HEK293T (cell line): ENCODE results near the gene WNT3A.

ENCODE experiments used
- ARNT ChIP-seq: fragments of 450-650 bp; IDR thresholded peaks from 2 replicates; pipeline ENCODE4 v1.6.1; 2017; ENCODE audit warnings: mild to moderate bottlenecking
- BHLHE40 ChIP-seq: fragments of 450-650 bp; IDR thresholded peaks from 2 replicates; pipeline ENCODE4 v1.6.1; 2016; ENCODE audit warnings: mild to moderate bottlenecking, moderate library complexity, borderline replicate concordance
- CTBP1 ChIP-seq: fragments of 450-650 bp; IDR thresholded peaks from 2 replicates; pipeline ENCODE4 v1.6.1; 2016; ENCODE audit warnings: borderline replicate concordance
- FOXA1 ChIP-seq: fragments of 450-650 bp; IDR thresholded peaks from 2 replicates; pipeline ENCODE4 v1.6.1; 2016; ENCODE audit warnings: mild to moderate bottlenecking
- FOXK2 ChIP-seq: fragments of 450-650 bp; IDR thresholded peaks from 2 replicates; pipeline ENCODE4 v1.6.1; 2016; ENCODE audit warnings: mild to moderate bottlenecking
- FOXM1 ChIP-seq: fragments of 450-650 bp; IDR thresholded peaks from 2 replicates; pipeline ENCODE4 v1.6.1; 2017; ENCODE audit warnings: mild to moderate bottlenecking, borderline replicate concordance
- HDGF ChIP-seq: fragments of 450-650 bp; IDR thresholded peaks from 2 replicates; pipeline ENCODE4 v1.6.1; 2017; ENCODE audit warnings: antibody characterized with exemption, borderline replicate concordance
- LEF1 ChIP-seq: fragments of 450-650 bp; IDR thresholded peaks from 2 replicates; pipeline ENCODE4 v1.6.1; 2017; ENCODE audit warnings: mild to moderate bottlenecking, borderline replicate concordance
- NFRKB ChIP-seq: fragments of 450-650 bp; IDR thresholded peaks from 2 replicates; pipeline ENCODE4 v1.6.1; 2016; ENCODE audit warnings: mild to moderate bottlenecking, moderate library complexity
- PKNOX1 ChIP-seq: fragments of 450-650 bp; IDR thresholded peaks from 2 replicates; pipeline ENCODE4 v1.6.1; 2016
- SP1 ChIP-seq: fragments of 450-650 bp; IDR thresholded peaks from 2 replicates; pipeline ENCODE4 v1.6.1; 2017
- SUZ12 ChIP-seq: fragments of 450-650 bp; IDR thresholded peaks from 2 replicates; pipeline ENCODE4 v1.6.1; 2016; ENCODE audit warnings: mild to moderate bottlenecking
- TARDBP ChIP-seq: fragments of 450-650 bp; IDR thresholded peaks from 2 replicates; pipeline ENCODE4 v1.6.1; 2016
- ZNF384 ChIP-seq: fragments of 450-650 bp; IDR thresholded peaks from 2 replicates; pipeline ENCODE4 v1.6.1; 2016

GRCh38 chr1:228110556-228110955, 103.8 kb downstream of the WNT3A start:
- TF ChIP-seq LEF1 (no peak), FOXK2 (no peak), NFRKB (no peak), SP1 (no peak), TARDBP (no peak), PKNOX1 (no peak), BHLHE40 (no peak), HDGF (no peak), FOXM1 (no peak), CTBP1 (no peak), SUZ12 (no peak), ZNF384 (no peak), FOXA1 (no peak), ARNT (no peak)
